HTR-8/SVneo (cell line): Measurements from ENCODE around the gene PNRC1.
"Not testable (repeated sequence)": the region's sequence is repeated elsewhere in the genome, so short reads cannot be mapped to it uniquely, and the experiment has no call there.

Experiments used
- DNase-seq: peaks from one replicate; pipeline ENCODE4 v3.0.0; 2011; ENCODE audit warnings: low spot score, mixed read lengths; ENCODE audit not compliant: insufficient read length
- FAIRE-seq: peaks from 2 replicates; lab custom pipeline; 2011; peaks lifted over from hg19 to GRCh38; lab: Jason Lieb, UNC

Gene PNRC1

GRCh38 chr6:89085409-89086205 lies 5.1 kb downstream of the PNRC1 start:
- FAIRE-seq (no peak), DNase-seq (no peak)

GRCh38 chr6:89087881-89088280 lies 7.3 kb downstream of the PNRC1 start:
- DNase-seq, result no peak
- no peak for FAIRE-seq

- FAIRE-seq, result no peak
These were observed 17.9 kb downstream of the PNRC1 start for GRCh38 chr6:89098461-89098860.

GRCh38 chr6:89100114-89100513 lies 19.6 kb downstream of the PNRC1 start:
- FAIRE-seq, result no peak
- no peak for DNase-seq

More at GRCh38 chr6:89098461-89098860, 17.9 kb downstream of the PNRC1 start:
- DNase-seq, result no peak

GRCh38 chr6:89110284-89110683 lies 29.7 kb downstream of the PNRC1 start:
- no peak for DNase-seq
- no peak for FAIRE-seq

- FAIRE-seq, result no peak
These were observed 31.4 kb downstream of the PNRC1 start for GRCh38 chr6:89111933-89112332.

GRCh38 chr6:89116702-89117101 lies 36.2 kb downstream of the PNRC1 start:
- FAIRE-seq, result no peak
- no peak for DNase-seq

More at GRCh38 chr6:89111933-89112332, 31.4 kb downstream of the PNRC1 start:
- DNase-seq, result no peak

GRCh38 chr6:89117211-89118108 lies 36.9 kb downstream of the PNRC1 start, which contains the start of gene SRSF12:
TSS of gene SRSF12 (minus strand) at chr6:89118071. CDS start at chr6:89117887, 184 bp downstream.
- peak; percentile 47 for DNase-seq

GRCh38 chr6:89118931-89119330 lies 38.4 kb downstream of the PNRC1 start:
- no peak for DNase-seq
- no peak for FAIRE-seq

More at GRCh38 chr6:89117211-89118108, 36.9 kb downstream of the PNRC1 start, which contains the start of gene SRSF12:
- FAIRE-seq, result peak; percentile 51

- DNase-seq (no peak), FAIRE-seq (no peak)
These were observed 39.8 kb downstream of the PNRC1 start for GRCh38 chr6:89120371-89120770.

- no peak for FAIRE-seq
- no peak for DNase-seq
These were observed 41.4 kb downstream of the PNRC1 start for GRCh38 chr6:89121934-89122333.

GRCh38 chr6:89122625-89123024 lies 42.1 kb downstream of the PNRC1 start:
- no peak for FAIRE-seq
- no peak for DNase-seq

- FAIRE-seq, DNase-seq: not testable (repeated sequence)
These were observed 47.7 kb downstream of the PNRC1 start for GRCh38 chr6:89128256-89128671.

GRCh38 chr6:89131599-89131998 lies 51.0 kb downstream of the PNRC1 start:
- DNase-seq, result no peak
- no peak for FAIRE-seq

- DNase-seq (no peak), FAIRE-seq (no peak)
These were observed 51.5 kb downstream of the PNRC1 start for GRCh38 chr6:89132057-89132456.

- FAIRE-seq (no peak), DNase-seq (no peak)
These were observed 53.4 kb downstream of the PNRC1 start for GRCh38 chr6:89133981-89134380.

- no peak for FAIRE-seq
- DNase-seq, result no peak
These were observed 54.2 kb downstream of the PNRC1 start for GRCh38 chr6:89134723-89135122.
